ENCODE results near the gene TIGD3. TPM values are rescaled to one million over a fixed set of nuclear protein-coding genes. Genes with fewer than 3 reads are reported as not detected.

TIGD3 gene
- total and polyA plus RNA-seq, 9 donors = 0.11 to 0.72 (median 0.33) TPM; not detected in 2

DNA sequence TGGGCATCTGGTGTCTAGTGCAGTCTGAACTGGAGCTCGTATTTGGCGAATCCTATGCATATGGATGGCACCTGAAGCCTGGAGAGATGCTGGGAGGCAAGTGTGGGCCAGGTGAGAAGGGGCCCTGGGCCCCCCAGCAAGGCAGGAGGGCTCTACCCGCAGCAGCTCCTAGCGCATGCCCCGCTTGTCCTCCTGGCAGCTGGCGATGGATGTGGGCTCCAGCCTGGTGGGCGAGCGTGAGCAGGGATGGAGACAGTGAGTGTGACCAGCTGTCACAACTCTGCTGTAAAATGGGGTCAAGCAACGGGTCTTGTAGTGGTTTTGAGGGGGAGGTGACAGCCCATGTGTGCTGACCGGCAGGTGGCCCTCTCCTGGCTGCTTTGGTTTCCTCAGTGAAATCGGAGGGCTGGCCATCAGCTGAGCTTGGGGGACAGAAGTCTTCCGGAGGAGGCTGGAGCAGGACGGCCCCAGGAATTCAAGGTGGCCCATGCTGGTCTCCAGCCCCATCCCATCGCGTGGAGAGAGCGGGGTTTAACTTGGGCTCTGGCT lies 43.9 kb downstream of the TIGD3 start:
- DNase-seq = no peak
- 67 to 80% (median 72%) methylated on average over 16 of the region's 16 CpGs for WGBS, 3 donors
- no peaks in the 10 kb centered on the region for H3K4me1 ChIP-seq (ENCODE audit: insufficient read depth)
- H3K9me3 ChIP-seq = no peaks in the 10 kb centered on the region
- no peak overlapping the region for H3K27ac ChIP-seq
- intact Hi-C loops (cut with DNase I) = no loop called here
- H3K36me3 ChIP-seq = no peaks in the 10 kb centered on the region
- H3K27me3 ChIP-seq = no peaks in the 10 kb centered on the region
- TF ChIP-seq EP300 (IDR thresholded peaks at IDR 0.05) = no peak
- TF ChIP-seq, protein P1, sequence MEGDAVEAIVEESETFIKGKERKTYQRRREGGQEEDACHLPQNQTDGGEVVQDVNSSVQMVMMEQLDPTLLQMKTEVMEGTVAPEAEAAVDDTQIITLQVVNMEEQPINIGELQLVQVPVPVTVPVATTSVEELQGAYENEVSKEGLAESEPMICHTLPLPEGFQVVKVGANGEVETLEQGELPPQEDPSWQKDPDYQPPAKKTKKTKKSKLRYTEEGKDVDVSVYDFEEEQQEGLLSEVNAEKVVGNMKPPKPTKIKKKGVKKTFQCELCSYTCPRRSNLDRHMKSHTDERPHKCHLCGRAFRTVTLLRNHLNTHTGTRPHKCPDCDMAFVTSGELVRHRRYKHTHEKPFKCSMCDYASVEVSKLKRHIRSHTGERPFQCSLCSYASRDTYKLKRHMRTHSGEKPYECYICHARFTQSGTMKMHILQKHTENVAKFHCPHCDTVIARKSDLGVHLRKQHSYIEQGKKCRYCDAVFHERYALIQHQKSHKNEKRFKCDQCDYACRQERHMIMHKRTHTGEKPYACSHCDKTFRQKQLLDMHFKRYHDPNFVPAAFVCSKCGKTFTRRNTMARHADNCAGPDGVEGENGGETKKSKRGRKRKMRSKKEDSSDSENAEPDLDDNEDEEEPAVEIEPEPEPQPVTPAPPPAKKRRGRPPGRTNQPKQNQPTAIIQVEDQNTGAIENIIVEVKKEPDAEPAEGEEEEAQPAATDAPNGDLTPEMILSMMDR (IDR thresholded peaks at IDR 0.05) = no peak
- TF ChIP-seq POLR2A (IDR thresholded peaks at IDR 0.05) = no peak
- no peak overlapping the region for H3K4me3 ChIP-seq

DNA sequence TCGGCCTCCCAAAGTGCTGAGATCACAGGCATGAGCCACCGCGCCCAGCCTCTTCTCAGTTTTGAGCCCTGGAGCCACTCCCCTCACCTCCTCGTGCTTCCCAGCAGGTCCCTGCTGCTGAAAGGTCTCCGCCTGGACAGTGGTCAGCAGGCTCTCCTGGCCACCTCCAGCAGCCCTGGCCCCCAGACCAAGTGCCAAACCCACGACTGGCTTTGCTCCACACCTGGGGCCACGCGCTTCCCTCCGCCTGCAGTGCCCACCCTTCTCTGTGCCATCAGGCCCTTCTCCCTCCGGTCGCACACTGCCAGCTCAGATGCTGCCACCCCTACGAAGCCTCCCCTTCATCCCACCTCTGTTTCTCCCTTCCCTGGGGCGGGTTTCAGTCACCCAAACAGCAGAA lies 44.7 kb downstream of the TIGD3 start:
- Histone ChIP-seq H3K27me3 (no peaks in the 10 kb centered on the region), H3K9me3 (no peaks in the 10 kb centered on the region), H3K4me3 (no peak overlapping the region), H3K4me1 (ENCODE audit: insufficient read depth) (no peaks in the 10 kb centered on the region), H3K36me3 (no peaks in the 10 kb centered on the region), H3K27ac (no peak overlapping the region)
- DNase-seq = no peak
- TF ChIP-seq EP300 (IDR thresholded peaks at IDR 0.05) (no peak), POLR2A (IDR thresholded peaks at IDR 0.05) (no peak)
- TF ChIP-seq, protein P1 (IDR thresholded peaks at IDR 0.05) = no peak
- intact Hi-C loops (cut with DNase I) = no loop called here
- WGBS, 3 donors = 88 to 90% (median 89%) methylated on average over 13 of the region's 13 CpGs

DNA sequence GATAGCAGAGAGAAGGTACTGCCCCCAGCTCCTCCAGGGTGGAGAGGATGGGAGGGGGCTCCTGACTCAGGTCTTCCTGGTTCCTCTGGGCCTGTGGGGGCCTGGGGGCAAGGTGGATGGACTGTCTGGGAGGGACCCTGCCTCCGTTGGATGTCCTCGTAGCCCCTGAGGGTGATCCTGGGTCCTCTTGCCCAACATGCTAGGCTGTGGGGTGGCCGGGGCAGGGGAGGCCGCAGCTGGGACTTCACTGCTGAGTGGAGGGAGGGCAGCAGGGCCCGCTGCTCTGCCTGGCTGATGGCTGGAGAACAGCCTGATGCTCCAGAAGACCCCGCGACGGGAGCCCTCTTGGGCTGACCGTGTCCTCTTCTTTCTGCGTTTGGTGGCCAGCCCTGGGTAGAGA lies 45.3 kb downstream of the TIGD3 start:
- intact Hi-C loops (cut with DNase I) = no loop called here
- Histone ChIP-seq H3K36me3 (no peaks in the 10 kb centered on the region), H3K9me3 (no peaks in the 10 kb centered on the region), H3K27ac (no peak overlapping the region), H3K4me3 (no peak overlapping the region), H3K4me1 (ENCODE audit: insufficient read depth) (no peaks in the 10 kb centered on the region), H3K27me3 (no peaks in the 10 kb centered on the region)
- no peak for DNase-seq
- TF ChIP-seq POLR2A (IDR thresholded peaks at IDR 0.05) (no peak), EP300 (IDR thresholded peaks at IDR 0.05) (no peak)
- TF ChIP-seq, protein P1 (IDR thresholded peaks at IDR 0.05) = no peak
- WGBS, 3 donors = 93 to 94% (median 93%) methylated on average over 6 to 10 of the region's 10 CpGs

DNA sequence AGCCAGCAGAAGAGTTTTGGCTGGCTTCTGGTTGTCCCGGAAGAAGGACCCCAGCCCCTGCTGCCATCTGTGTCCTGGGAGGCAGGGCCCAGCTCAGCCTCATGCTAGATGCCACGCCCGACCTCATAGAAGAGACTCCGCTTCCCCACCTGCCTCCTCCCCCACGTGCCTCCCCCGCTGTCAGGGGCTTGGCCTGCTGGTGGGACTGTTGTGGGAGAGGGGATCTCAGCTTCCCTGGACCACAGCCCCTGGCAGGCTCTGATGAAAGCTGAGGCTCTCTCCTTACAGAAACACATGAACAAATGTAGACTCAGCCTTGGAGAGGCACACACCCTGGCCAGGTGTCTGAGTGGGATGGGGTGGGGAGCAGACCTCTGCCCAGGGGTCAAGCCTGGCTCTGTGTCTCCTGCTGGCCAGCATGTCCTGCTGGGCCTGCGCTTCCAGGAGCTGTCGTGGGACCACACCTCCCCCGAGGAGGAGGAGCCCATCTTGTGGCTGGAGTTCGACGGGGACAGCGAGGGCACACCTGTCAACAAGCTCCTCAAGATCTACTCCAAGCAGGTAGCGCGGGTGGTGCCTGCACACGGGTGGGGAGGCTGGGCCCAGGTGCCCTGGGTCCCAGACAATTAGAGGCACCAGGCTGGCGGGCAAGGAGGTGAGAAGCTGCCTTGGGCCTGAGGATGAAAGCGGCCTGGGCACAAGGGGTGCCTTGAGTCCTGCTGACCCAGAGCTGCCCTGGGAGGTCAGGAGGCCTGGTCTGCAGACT lies 45.9 kb downstream of the TIGD3 start:
- H3K9me3 ChIP-seq = no peaks in the 10 kb centered on the region
- 78 to 83% (median 83%) methylated on average over 17 of the region's 17 CpGs for WGBS, 3 donors
- TF ChIP-seq POLR2A (IDR thresholded peaks at IDR 0.05) (no peak), EP300 (IDR thresholded peaks at IDR 0.05) (no peak)
- TF ChIP-seq, protein P1 (IDR thresholded peaks at IDR 0.05) = no peak

More for the DNA sequence above, 45.9 kb downstream of the TIGD3 start:
- H3K36me3 ChIP-seq = no peaks in the 10 kb centered on the region
- intact Hi-C loops (cut with DNase I) = no loop called here
- no peaks in the 10 kb centered on the region for H3K4me1 ChIP-seq (ENCODE audit: insufficient read depth)
- H3K27me3 ChIP-seq = no peaks in the 10 kb centered on the region
- no peak overlapping the region for H3K27ac ChIP-seq
- DNase-seq = no peak
- H3K4me3 ChIP-seq = no peak overlapping the region
